A549 (cell line): ENCODE results near the gene PDGFB. TPM values are rescaled to one million over a fixed set of nuclear protein-coding genes. Genes with fewer than 3 reads are reported as not detected.

ENCODE experiments used
- ATAC-seq, 2 experiments: fragments of 200-7000 bp in 1 of 2; fragments of >200 bp in 1 of 2; cut with Nextera tagmentation in 1 of 2; cut with Tn5 transposase in 1 of 2; 3 replicates each; pipeline versions ENCODE4 v1.8.0 to v1.9.1; 2018 to 2020; ENCODE audit warnings: mild to moderate bottlenecking in 1 of 2, moderate library complexity in 1 of 2
- CTCF ChIA-PET: fragments of 300-600 bp; sonication (Branson Sonifier 250); formaldehyde crosslinking; extraction: SDS; loops from one replicate; lab custom pipeline; 2021; ENCODE audit warnings: antibody characterized with exemption, inconsistent platforms; lab: Yijun Ruan, JAX
- POLR2A ChIA-PET: fragments of 350-600 bp; formaldehyde crosslinking; extraction: SDS; loops from one replicate; lab custom pipeline; 2021; ENCODE audit warnings: antibody characterized with exemption, inconsistent platforms; lab: Yijun Ruan, JAX
- DNase-seq, 2 experiments: peaks; one replicate each; pipeline versions ENCODE4 v3.0.0 to v3.0.0-alpha.2; 2011 to 2016; ENCODE audit warnings: low read depth in 1 of 2, low spot score in 1 of 2
- FAIRE-seq: peaks from 2 replicates; lab custom pipeline; 2011; peaks lifted over from hg19 to GRCh38; lab: Jason Lieb, UNC
- H3K27ac ChIP-seq, 2 experiments: fragments of >200 bp; sonication (Bioruptor Twin); formaldehyde crosslinking; 3 replicates each; pipeline ENCODE4 v1.5.1; 2016 to 2017
- H3K4me1 ChIP-seq: fragments of >200 bp; sonication (Bioruptor Twin); formaldehyde crosslinking; 3 replicates; pipeline ENCODE4 v1.6.1; 2016
- H3K4me2 ChIP-seq: fragments of >200 bp; sonication (Bioruptor Twin); formaldehyde crosslinking; 3 replicates; pipeline ENCODE4 v1.6.1; 2016
- H3K4me3 ChIP-seq: fragments of >200 bp; sonication (Bioruptor Twin); formaldehyde crosslinking; 3 replicates; pipeline ENCODE4 v1.5.1; 2016
- H3K9me3 ChIP-seq: fragments of >200 bp; sonication (Bioruptor Twin); formaldehyde crosslinking; 3 replicates; pipeline ENCODE4 v1.6.1; 2016
- BHLHE40 ChIP-seq: IDR thresholded peaks from 2 replicates; pipeline ENCODE4 v1.6.1; 2012; ENCODE audit warnings: low read depth, low read length, inconsistent platforms
- CBX8 ChIP-seq: fragments of 200-600 bp; sonication (generic); IDR thresholded peaks from 2 replicates; pipeline ENCODE4 v1.6.1; 2016
- CEBPB ChIP-seq, 2 experiments: fragments of >200 bp in 1 of 2; sonication (Bioruptor Twin) in 1 of 2; formaldehyde crosslinking in 1 of 2; IDR thresholded peaks; 2 replicates each; pipeline ENCODE4 v1.6.1; 2012 to 2016
- E2F6 ChIP-seq: IDR thresholded peaks from 2 replicates; pipeline ENCODE4 v1.6.1; 2012; ENCODE audit warnings: low read depth, borderline replicate concordance
- EHF ChIP-seq: fragments of 250-450 bp; sonication (Bioruptor Pico); IDR thresholded peaks from 2 replicates; pipeline ENCODE4 v1.5.0; 2020; ENCODE audit warnings: mild to moderate bottlenecking
- ESRRA ChIP-seq: fragments of 150-350 bp; IDR thresholded peaks from 2 replicates; pipeline ENCODE4 v1.6.1; 2014; ENCODE audit warnings: mild to moderate bottlenecking, low read length, borderline replicate concordance
- FOSL2 ChIP-seq, 2 experiments: fragments of 450-650 bp in 1 of 2; fragments of >200 bp in 1 of 2; sonication (Bioruptor Twin) in 1 of 2; formaldehyde crosslinking; IDR thresholded peaks; 2 replicates each; pipeline versions ENCODE4 v1.5.0 to v1.6.1; 2016 to 2020; ENCODE audit warnings: mild to moderate bottlenecking in 1 of 2, moderate library complexity in 1 of 2
- FOXS1 ChIP-seq: fragments of 250-450 bp; sonication (Bioruptor Pico); IDR thresholded peaks from 2 replicates; pipeline ENCODE4 v1.5.0; 2020; ENCODE audit warnings: mild to moderate bottlenecking, moderate library complexity
- GATA3 ChIP-seq: IDR thresholded peaks from 2 replicates; pipeline ENCODE4 v1.6.1; 2012; ENCODE audit warnings: borderline replicate concordance
- HDAC2 ChIP-seq: fragments of 200-600 bp; sonication (generic); IDR thresholded peaks from 2 replicates; pipeline ENCODE4 v1.6.1; 2016
- HOXB13 ChIP-seq: fragments of 250-450 bp; sonication (Bioruptor Pico); IDR thresholded peaks from 2 replicates; pipeline ENCODE4 v1.5.0; 2020; ENCODE audit warnings: low read depth, mild to moderate bottlenecking, moderate library complexity
- HOXB5 ChIP-seq: fragments of 250-450 bp; sonication (Bioruptor Pico); IDR thresholded peaks from 2 replicates; pipeline ENCODE4 v1.5.0; 2020; ENCODE audit warnings: mild to moderate bottlenecking, moderate library complexity
- MAZ ChIP-seq: fragments of 150-350 bp; IDR thresholded peaks from 2 replicates; pipeline ENCODE4 v1.6.1; 2014; ENCODE audit warnings: antibody characterized with exemption, low read depth, low read length, borderline replicate concordance
- NR3C1 ChIP-seq: fragments of >200 bp; sonication (Bioruptor Twin); formaldehyde crosslinking; IDR thresholded peaks from 3 replicates; pipeline ENCODE4 v1.6.1; 2017
- POLR2A ChIP-seq: IDR thresholded peaks from 2 replicates; pipeline ENCODE4 v1.6.1; 2012; ENCODE audit warnings: mild to moderate bottlenecking, low read length
- POLR2AphosphoS2 ChIP-seq: conservative IDR thresholded peaks from 2 replicates; pipeline ENCODE4 v1.6.1; 2012; ENCODE audit warnings: low read length, improper control_type of control experiment, inconsistent platforms
- RAD21 ChIP-seq, 2 experiments: fragments of >200 bp in 1 of 2; sonication (Bioruptor Twin) in 1 of 2; formaldehyde crosslinking in 1 of 2; IDR thresholded peaks in 1 of 2; conservative IDR thresholded peaks in 1 of 2; 2 replicates in 1 of 2; 3 replicates in 1 of 2; pipeline ENCODE4 v1.6.1; 2012 to 2018; ENCODE audit warnings: inconsistent platforms in 1 of 2
- RARB ChIP-seq: fragments of 250-450 bp; sonication (Bioruptor Pico); IDR thresholded peaks from 2 replicates; pipeline ENCODE4 v1.8.0; 2021; ENCODE audit warnings: mild to moderate bottlenecking, moderate library complexity
- SMC3 ChIP-seq: fragments of >200 bp; sonication (Bioruptor Twin); formaldehyde crosslinking; IDR thresholded peaks from 3 replicates; pipeline ENCODE4 v1.6.1; 2018; ENCODE audit warnings: inconsistent platforms
- TFCP2L1 ChIP-seq: fragments of 250-450 bp; sonication (Bioruptor Pico); IDR thresholded peaks from 2 replicates; pipeline ENCODE4 v1.5.0; 2021; ENCODE audit warnings: mild to moderate bottlenecking
- TP53 ChIP-seq: fragments of 250-450 bp; sonication (Bioruptor Pico); IDR thresholded peaks from 2 replicates; pipeline ENCODE4 v1.5.0; 2021; ENCODE audit warnings: mild to moderate bottlenecking, moderate library complexity
- ZC3H11A ChIP-seq: fragments of 450-650 bp; IDR thresholded peaks from 2 replicates; pipeline ENCODE4 v1.6.1; 2014; ENCODE audit warnings: antibody characterized with exemption, mild to moderate bottlenecking
- ZFP36 ChIP-seq: fragments of 450-650 bp; IDR thresholded peaks from 2 replicates; pipeline ENCODE4 v1.6.1; 2014; ENCODE audit warnings: borderline replicate concordance; ENCODE audit not compliant: partially characterized antibody
- WGBS: methylation state at CpG from one replicate; pipeline ENCODE4 v1.1.6; 2017; ENCODE audit errors: missing lambda C conversion rate; 5-methylcytosine and 5-hydroxymethylcytosine counted together
- polyA plus RNA-seq, 4 experiments: library from polyadenylated mRNA; depleted of rRNA in 3 of 4; stranded (reverse); fragments of >200 nt; fragmentation: RNase III in 1 of 4; extraction: RNeasy Plus Mini Kit Qiagen cat#74134 plus additional on column Dnase treatment in 1 of 4; gene quantifications; 2 replicates in 3 of 4; 3 replicates in 1 of 4; pipeline ENCODE4 v1.2.3, GENCODE V29; 2011 to 2017
- TF ChIP-seq, protein P1 (sequence below): fragments of 150-350 bp; IDR thresholded peaks from 2 replicates; pipeline ENCODE4 v1.6.1; 2014; ENCODE audit warnings: low read depth, mild to moderate bottlenecking, low read length
- TF ChIP-seq, protein P2 (sequence below): fragments of 200-600 bp; sonication (generic); IDR thresholded peaks from 2 replicates; pipeline ENCODE4 v1.6.1; 2016; ENCODE audit warnings: antibody characterized with exemption, mild to moderate bottlenecking, moderate library complexity
- TF ChIP-seq, protein P3 (sequence below): fragments of 250-450 bp; sonication (Bioruptor Pico); IDR thresholded peaks from 2 replicates; pipeline ENCODE4 v1.5.0; 2020; ENCODE audit warnings: low read depth, mild to moderate bottlenecking, moderate library complexity
- TF ChIP-seq, protein P4 (sequence below): fragments of >200 bp; sonication (Bioruptor Twin); formaldehyde crosslinking; IDR thresholded peaks from 3 replicates; pipeline ENCODE4 v1.5.1; 2016
- TF ChIP-seq, protein P5 (sequence below): IDR thresholded peaks from 2 replicates; pipeline ENCODE4 v1.6.1; 2012

PDGFB gene
- polyA plus RNA-seq, 2 of the 4 experiments (the other 2 are of a cell fraction) = 2.1 to 4.5 TPM

DNA sequence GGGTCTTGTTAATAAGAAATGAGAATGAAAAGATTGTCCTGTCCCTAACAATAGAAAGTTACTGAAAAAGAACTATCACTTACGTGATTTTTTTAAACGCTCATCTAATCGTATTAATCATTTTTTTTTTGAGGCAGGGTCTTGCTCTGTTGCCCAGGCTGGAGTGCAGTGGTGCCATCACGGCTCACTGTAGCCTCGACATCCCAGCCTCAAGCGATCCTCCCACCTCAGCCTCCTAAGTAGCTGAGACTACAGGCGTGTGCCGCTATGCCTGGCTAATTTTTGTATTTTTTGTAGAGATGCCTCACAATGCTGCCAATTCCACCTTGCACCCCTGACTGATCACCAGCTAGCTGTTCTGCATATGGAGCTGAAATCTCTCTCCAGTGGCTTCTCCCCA lies 15.7 kb downstream of the PDGFB start:
- DNase-seq (no peak), FAIRE-seq (no peak), ATAC-seq (no peak)
- Histone ChIP-seq H3K4me2 (no peak overlapping the region), H3K27ac (no peak overlapping the region), H3K4me3 (no peak overlapping the region), H3K4me1 (no peaks in the 10 kb centered on the region), H3K9me3 (no peaks in the 10 kb centered on the region)
- WGBS = 96% methylated on average over 8 of the region's 8 CpGs
- CTCF ChIA-PET = interaction anchor here (1.3 to 2.1 kb wide), 2 partner anchors 11 to 59 kb away, joined by 3 to 8 read pairs; no protein-coding TSS in a partner anchor
- POLR2A ChIA-PET = no interaction called here
- TF ChIP-seq, protein P1, sequence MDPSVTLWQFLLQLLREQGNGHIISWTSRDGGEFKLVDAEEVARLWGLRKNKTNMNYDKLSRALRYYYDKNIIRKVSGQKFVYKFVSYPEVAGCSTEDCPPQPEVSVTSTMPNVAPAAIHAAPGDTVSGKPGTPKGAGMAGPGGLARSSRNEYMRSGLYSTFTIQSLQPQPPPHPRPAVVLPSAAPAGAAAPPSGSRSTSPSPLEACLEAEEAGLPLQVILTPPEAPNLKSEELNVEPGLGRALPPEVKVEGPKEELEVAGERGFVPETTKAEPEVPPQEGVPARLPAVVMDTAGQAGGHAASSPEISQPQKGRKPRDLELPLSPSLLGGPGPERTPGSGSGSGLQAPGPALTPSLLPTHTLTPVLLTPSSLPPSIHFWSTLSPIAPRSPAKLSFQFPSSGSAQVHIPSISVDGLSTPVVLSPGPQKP = no peak
- no peak for TF ChIP-seq HOXB5 (CRISPR knock-in tag)
- TF ChIP-seq HOXB13 (CRISPR knock-in tag) = no peak
- no peak for TF ChIP-seq POLR2A
- no peak for TF ChIP-seq TFCP2L1 (CRISPR knock-in tag)
- TF ChIP-seq, protein P2, sequence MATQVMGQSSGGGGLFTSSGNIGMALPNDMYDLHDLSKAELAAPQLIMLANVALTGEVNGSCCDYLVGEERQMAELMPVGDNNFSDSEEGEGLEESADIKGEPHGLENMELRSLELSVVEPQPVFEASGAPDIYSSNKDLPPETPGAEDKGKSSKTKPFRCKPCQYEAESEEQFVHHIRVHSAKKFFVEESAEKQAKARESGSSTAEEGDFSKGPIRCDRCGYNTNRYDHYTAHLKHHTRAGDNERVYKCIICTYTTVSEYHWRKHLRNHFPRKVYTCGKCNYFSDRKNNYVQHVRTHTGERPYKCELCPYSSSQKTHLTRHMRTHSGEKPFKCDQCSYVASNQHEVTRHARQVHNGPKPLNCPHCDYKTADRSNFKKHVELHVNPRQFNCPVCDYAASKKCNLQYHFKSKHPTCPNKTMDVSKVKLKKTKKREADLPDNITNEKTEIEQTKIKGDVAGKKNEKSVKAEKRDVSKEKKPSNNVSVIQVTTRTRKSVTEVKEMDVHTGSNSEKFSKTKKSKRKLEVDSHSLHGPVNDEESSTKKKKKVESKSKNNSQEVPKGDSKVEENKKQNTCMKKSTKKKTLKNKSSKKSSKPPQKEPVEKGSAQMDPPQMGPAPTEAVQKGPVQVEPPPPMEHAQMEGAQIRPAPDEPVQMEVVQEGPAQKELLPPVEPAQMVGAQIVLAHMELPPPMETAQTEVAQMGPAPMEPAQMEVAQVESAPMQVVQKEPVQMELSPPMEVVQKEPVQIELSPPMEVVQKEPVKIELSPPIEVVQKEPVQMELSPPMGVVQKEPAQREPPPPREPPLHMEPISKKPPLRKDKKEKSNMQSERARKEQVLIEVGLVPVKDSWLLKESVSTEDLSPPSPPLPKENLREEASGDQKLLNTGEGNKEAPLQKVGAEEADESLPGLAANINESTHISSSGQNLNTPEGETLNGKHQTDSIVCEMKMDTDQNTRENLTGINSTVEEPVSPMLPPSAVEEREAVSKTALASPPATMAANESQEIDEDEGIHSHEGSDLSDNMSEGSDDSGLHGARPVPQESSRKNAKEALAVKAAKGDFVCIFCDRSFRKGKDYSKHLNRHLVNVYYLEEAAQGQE = no peak
- no peak for TF ChIP-seq FOSL2 (IDR thresholded peaks at IDR 0.05)
- no peak for TF ChIP-seq FOSL2 (CRISPR knock-in tag; IDR thresholded peaks at IDR 0.05)
- TF ChIP-seq, protein P3, sequence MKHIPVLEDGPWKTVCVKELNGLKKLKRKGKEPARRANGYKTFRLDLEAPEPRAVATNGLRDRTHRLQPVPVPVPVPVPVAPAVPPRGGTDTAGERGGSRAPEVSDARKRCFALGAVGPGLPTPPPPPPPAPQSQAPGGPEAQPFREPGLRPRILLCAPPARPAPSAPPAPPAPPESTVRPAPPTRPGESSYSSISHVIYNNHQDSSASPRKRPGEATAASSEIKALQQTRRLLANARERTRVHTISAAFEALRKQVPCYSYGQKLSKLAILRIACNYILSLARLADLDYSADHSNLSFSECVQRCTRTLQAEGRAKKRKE = no peak
- no peak for TF ChIP-seq MAZ
- TF ChIP-seq HDAC2 = no peak
- TF ChIP-seq E2F6 = no peak
- TF ChIP-seq, protein P4, sequence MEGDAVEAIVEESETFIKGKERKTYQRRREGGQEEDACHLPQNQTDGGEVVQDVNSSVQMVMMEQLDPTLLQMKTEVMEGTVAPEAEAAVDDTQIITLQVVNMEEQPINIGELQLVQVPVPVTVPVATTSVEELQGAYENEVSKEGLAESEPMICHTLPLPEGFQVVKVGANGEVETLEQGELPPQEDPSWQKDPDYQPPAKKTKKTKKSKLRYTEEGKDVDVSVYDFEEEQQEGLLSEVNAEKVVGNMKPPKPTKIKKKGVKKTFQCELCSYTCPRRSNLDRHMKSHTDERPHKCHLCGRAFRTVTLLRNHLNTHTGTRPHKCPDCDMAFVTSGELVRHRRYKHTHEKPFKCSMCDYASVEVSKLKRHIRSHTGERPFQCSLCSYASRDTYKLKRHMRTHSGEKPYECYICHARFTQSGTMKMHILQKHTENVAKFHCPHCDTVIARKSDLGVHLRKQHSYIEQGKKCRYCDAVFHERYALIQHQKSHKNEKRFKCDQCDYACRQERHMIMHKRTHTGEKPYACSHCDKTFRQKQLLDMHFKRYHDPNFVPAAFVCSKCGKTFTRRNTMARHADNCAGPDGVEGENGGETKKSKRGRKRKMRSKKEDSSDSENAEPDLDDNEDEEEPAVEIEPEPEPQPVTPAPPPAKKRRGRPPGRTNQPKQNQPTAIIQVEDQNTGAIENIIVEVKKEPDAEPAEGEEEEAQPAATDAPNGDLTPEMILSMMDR = no peak

DNA sequence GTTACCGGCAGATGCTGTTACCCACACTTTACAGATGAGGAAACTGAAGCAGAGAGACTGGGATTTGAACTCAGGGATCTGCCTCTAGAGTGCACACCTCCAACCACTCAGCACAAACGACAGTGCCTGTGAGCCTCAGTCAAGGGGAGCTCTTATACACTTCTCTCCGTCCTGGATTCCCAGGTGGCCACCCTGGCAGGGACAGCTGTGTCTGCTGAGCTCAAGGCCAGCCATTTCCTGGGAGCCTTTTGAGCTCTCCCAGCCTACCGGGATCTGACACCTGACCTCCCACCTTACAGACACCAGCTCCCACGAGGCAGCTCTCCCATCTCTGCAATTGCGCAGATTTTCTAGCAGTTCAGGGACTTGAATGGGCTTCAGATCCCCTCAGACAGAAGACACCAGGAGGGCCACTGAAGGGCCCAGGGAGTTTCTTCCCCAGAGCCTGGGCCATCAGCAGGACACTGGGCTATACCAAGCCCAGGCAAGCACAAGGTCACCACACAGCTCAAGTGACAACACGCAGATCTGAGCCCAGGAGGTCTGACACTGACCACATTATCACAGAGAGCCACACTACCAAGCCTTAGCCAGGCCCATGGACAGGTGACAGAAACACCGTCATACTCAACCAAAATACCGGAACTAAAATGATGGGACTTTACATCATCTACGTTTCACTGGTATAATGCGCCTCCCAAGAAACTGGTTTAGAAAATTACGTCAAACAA lies 17.1 kb downstream of the PDGFB start:
- H3K4me1 ChIP-seq = no peaks in the 10 kb centered on the region
- WGBS = 80% methylated on average over 10 of the region's 12 CpGs
- no peak for ATAC-seq
- H3K27ac ChIP-seq = no peak overlapping the region
- ChIA-PET POLR2A (no interaction called here), CTCF (interaction anchor here (2.1 kb wide), 1 partner anchor 58 kb away, joined by 8 read pairs; no protein-coding TSS in a partner anchor)
- H3K4me3 ChIP-seq = no peak overlapping the region
- no peak for DNase-seq
- FAIRE-seq = no peak
- H3K9me3 ChIP-seq = no peaks in the 10 kb centered on the region
- no peak overlapping the region for H3K4me2 ChIP-seq
- TF ChIP-seq NR3C1 = no peak
- TF ChIP-seq FOXS1 (CRISPR knock-in tag) = no peak
- no peak for TF ChIP-seq POLR2AphosphoS2
- TF ChIP-seq ZFP36 = no peak
- no peak for TF ChIP-seq RARB (CRISPR knock-in tag)
- no peak for TF ChIP-seq CEBPB (IDR thresholded peaks at IDR 0.05)
- no peak for TF ChIP-seq ESRRA
- TF ChIP-seq CBX8 = no peak
- TF ChIP-seq ZC3H11A = no peak
- TF ChIP-seq, protein P5, sequence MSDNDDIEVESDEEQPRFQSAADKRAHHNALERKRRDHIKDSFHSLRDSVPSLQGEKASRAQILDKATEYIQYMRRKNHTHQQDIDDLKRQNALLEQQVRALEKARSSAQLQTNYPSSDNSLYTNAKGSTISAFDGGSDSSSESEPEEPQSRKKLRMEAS = no peak
- TF ChIP-seq SMC3 = no peak
- TF ChIP-seq TP53 (CRISPR knock-in tag) = no peak
- TF ChIP-seq EHF (CRISPR knock-in tag) = no peak
- no peak for TF ChIP-seq RAD21 (conservative IDR thresholded peaks at IDR 0.05 in 1 of 2, IDR thresholded peaks at IDR 0.05 in 1 of 2)
- TF ChIP-seq GATA3 = no peak
- TF ChIP-seq BHLHE40 = no peak
